22Rv1 (cell line): ENCODE data around the gene SLFN5.

Experiments
- ZFX ChIP-seq: fragments of 450-650 bp; IDR thresholded peaks from 2 replicates; pipeline ENCODE4 v1.6.1; 2017; ENCODE audit warnings: antibody characterized with exemption, borderline replicate concordance
- TF ChIP-seq, protein P1 (sequence below): fragments of 450-650 bp; IDR thresholded peaks from 2 replicates; pipeline ENCODE4 v1.5.1; 2017; ENCODE audit warnings: mild to moderate bottlenecking

DNA sequence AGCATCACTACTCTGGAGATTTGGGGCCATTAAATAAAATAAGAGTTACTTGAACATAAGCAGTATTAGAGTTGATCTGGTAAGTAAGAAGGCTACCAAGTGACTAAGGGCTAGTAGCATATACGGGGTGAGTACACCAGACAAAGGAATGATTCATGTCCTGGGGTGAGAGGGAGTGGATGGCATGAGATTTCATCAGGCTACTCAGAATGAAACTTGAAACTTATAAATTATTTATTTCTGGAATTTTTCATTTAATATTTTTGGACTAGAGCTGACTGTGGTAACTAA, 2.3 kb downstream of the SLFN5 start:
- TF ChIP-seq, protein P1, sequence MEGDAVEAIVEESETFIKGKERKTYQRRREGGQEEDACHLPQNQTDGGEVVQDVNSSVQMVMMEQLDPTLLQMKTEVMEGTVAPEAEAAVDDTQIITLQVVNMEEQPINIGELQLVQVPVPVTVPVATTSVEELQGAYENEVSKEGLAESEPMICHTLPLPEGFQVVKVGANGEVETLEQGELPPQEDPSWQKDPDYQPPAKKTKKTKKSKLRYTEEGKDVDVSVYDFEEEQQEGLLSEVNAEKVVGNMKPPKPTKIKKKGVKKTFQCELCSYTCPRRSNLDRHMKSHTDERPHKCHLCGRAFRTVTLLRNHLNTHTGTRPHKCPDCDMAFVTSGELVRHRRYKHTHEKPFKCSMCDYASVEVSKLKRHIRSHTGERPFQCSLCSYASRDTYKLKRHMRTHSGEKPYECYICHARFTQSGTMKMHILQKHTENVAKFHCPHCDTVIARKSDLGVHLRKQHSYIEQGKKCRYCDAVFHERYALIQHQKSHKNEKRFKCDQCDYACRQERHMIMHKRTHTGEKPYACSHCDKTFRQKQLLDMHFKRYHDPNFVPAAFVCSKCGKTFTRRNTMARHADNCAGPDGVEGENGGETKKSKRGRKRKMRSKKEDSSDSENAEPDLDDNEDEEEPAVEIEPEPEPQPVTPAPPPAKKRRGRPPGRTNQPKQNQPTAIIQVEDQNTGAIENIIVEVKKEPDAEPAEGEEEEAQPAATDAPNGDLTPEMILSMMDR, result no peak
- no peak for TF ChIP-seq ZFX
